ENCODE measurements around the gene C12orf43.

The C12orf43 gene

GRCh38 chr12:120972870-120973543, 43.3 kb downstream of the C12orf43 start:
- no peak for DNase-seq

GRCh38 chr12:120971299-120972180, 44.7 kb downstream of the C12orf43 start:
- peak in 1 of 2 experiments; percentile 52 for DNase-seq

GRCh38 chr12:120970310-120970709, 46.0 kb downstream of the C12orf43 start:
- DNase-seq: no peak

GRCh38 chr12:120965534-120966091, 50.7 kb downstream of the C12orf43 start:
- no peak for DNase-seq

- DNase-seq: no peak
These were observed 52.0 kb downstream of the C12orf43 start for GRCh38 chr12:120964298-120964697.

GRCh38 chr12:120962532-120963020, 53.7 kb downstream of the C12orf43 start:
- DNase-seq: no peak

- DNase-seq: no peak
These were observed 54.4 kb downstream of the C12orf43 start for GRCh38 chr12:120961604-120962531.

GRCh38 chr12:120960657-120961056, 55.6 kb downstream of the C12orf43 start:
- DNase-seq: no peak

- peak in 1 of 2 experiments; percentile 19 for DNase-seq
These were observed 57.0 kb downstream of the C12orf43 start for GRCh38 chr12:120959111-120959878.

- DNase-seq: no peak
These were observed 59.5 kb downstream of the C12orf43 start for GRCh38 chr12:120956579-120957300.

GRCh38 chr12:120955232-120955631, 61.1 kb downstream of the C12orf43 start:
- no peak for DNase-seq

- no peak for DNase-seq
These were observed 65.5 kb downstream of the C12orf43 start for GRCh38 chr12:120950807-120951206.

Data from NCI-H524 (cell line).